CD4-positive, alpha-beta memory T cell (primary cell): ENCODE data around the gene DIP2A. TPM values are rescaled to one million over a fixed set of nuclear protein-coding genes. Genes with fewer than 3 reads are reported as not detected.

Experiments used
- CTCF ChIA-PET: fragments of 350-600 bp; sonication (Branson Sonifier 250); formaldehyde crosslinking; loops from one replicate; lab custom pipeline; 2021; ENCODE audit warnings: inconsistent platforms; ENCODE audit not compliant: partially characterized antibody; lab: Charles Lee
- POLR2A ChIA-PET: fragments of 350-600 bp; sonication (Branson Sonifier 250); formaldehyde crosslinking; loops from one replicate; lab custom pipeline; 2021; ENCODE audit not compliant: partially characterized antibody; lab: Charles Lee
- DNase-seq, 5 donors: peaks; one replicate each; pipeline versions ENCODE4 v3.0.0 to v3.0.0-alpha.2; 2020 to 2022; ENCODE audit warnings: mixed read lengths in 1 of 5
- H3K27ac ChIP-seq: one replicate; pipeline ENCODE4 v1.7.0; 2013; ENCODE audit warnings: low read depth, low read length
- H3K27me3 ChIP-seq: 2 replicates; pipeline ENCODE4 v1.7.0; 2013; ENCODE audit warnings: mild to moderate bottlenecking, low read length, moderate library complexity; ENCODE audit not compliant: insufficient read depth
- H3K36me3 ChIP-seq: 2 replicates; pipeline ENCODE4 v1.7.0; 2013; ENCODE audit warnings: mild to moderate bottlenecking, low read length, moderate library complexity; ENCODE audit not compliant: insufficient read depth
- H3K4me1 ChIP-seq: 2 replicates; pipeline ENCODE4 v1.7.0; 2013; ENCODE audit warnings: mild to moderate bottlenecking, low read length, moderate library complexity; ENCODE audit not compliant: insufficient read depth
- H3K4me3 ChIP-seq, 2 donors: one replicate each; pipeline ENCODE4 v1.7.0; 2013; ENCODE audit warnings: low read length in 2 of 2, mild to moderate bottlenecking in 1 of 2
- H3K9me3 ChIP-seq, 2 donors: one replicate each; pipeline ENCODE4 v1.7.0; 2013; ENCODE audit warnings: low read length in 2 of 2, control low read depth in 1 of 2; ENCODE audit not compliant: control insufficient read depth in 1 of 2
- H3K27ac Mint-ChIP-seq, 7 donors: one replicate each; pipeline ENCODE4 v1.8.0; 2020 to 2021; ENCODE audit warnings: mixed read lengths in 7 of 7, mild to moderate bottlenecking in 6 of 7, inconsistent platforms in 3 of 7, moderate library complexity in 3 of 7
- H3K27me3 Mint-ChIP-seq, 2 donors: one replicate each; pipeline ENCODE4 v1.8.0; 2020 to 2021; ENCODE audit warnings: mixed read lengths in 2 of 2
- H3K36me3 Mint-ChIP-seq, 2 donors: one replicate each; pipeline ENCODE4 v1.8.0; 2020 to 2021; ENCODE audit warnings: mixed read lengths in 2 of 2, inconsistent platforms in 1 of 2, mild to moderate bottlenecking in 1 of 2
- H3K4me1 Mint-ChIP-seq, 4 donors: one replicate each; pipeline ENCODE4 v1.8.0; 2020 to 2021; ENCODE audit warnings: mixed read lengths in 4 of 4, mild to moderate bottlenecking in 1 of 4
- H3K4me3 Mint-ChIP-seq, 8 donors: one replicate each; pipeline ENCODE4 v1.8.0; 2020 to 2021; ENCODE audit warnings: mixed read lengths in 8 of 8, mild to moderate bottlenecking in 7 of 8, moderate library complexity in 6 of 8, inconsistent platforms in 3 of 8
- H3K9me3 Mint-ChIP-seq, 8 donors: one replicate each; pipeline ENCODE4 v1.8.0; 2020 to 2021; ENCODE audit warnings: mixed read lengths in 8 of 8, mild to moderate bottlenecking in 5 of 8, inconsistent platforms in 3 of 8, moderate library complexity in 1 of 8
- intact Hi-C: fragments of 100-400 bp; cut with micrococcal nuclease; formaldehyde crosslinking; loops from one replicate; pipeline ENCODE4 v1.15.1; 2023
- polyA plus RNA-seq, 2 donors: library from polyadenylated mRNA; unstranded; fragments of 300-500 nt; fragmentation: Illumina TruSeq; gene quantifications; one replicate each; pipeline ENCODE4 v1.2.3, GENCODE V29; 2021
- total RNA-seq, 2 experiments: library from RNA; stranded (reverse); gene quantifications; one replicate each; pipeline ENCODE4 v1.2.3, GENCODE V29; 2021

DIP2A gene
- total and polyA plus RNA-seq, 4 experiments from 2014 or later = 14.1 to 95.9 (median 56.2) TPM

- intact Hi-C loops = no loop called here
- Mint-ChIP-seq H3K4me1 (peaks cover 44 to 62% (median 45%) of the 10 kb centered on the region in 4 donors), H3K9me3 (no peaks in the 10 kb centered on the region), H3K36me3 (peaks cover 30 to 31% of the 10 kb centered on the region in 2 donors), H3K4me3 (no peak overlapping the region), H3K27ac (peak overlapping the region in 2 of 7 donors; percentile 50), H3K27me3 (no peaks in the 10 kb centered on the region)
- DNase-seq = no peak
- Histone ChIP-seq H3K36me3 (no peaks in the 10 kb centered on the region), H3K27me3 (no peaks in the 10 kb centered on the region), H3K4me3 (no peak overlapping the region), H3K9me3 (no peaks in the 10 kb centered on the region), H3K27ac (no peak overlapping the region), H3K4me1 (peaks cover 11% of the 10 kb centered on the region)
- CTCF ChIA-PET = no interaction called here
- POLR2A ChIA-PET = no interaction called here
Observed at GRCh38 chr21:46478910-46479309, 20.2 kb downstream of the DIP2A start.

- ChIA-PET POLR2A (no interaction called here), CTCF (no interaction called here)
- no peak overlapping the region for H3K27ac ChIP-seq
- no peaks in the 10 kb centered on the region for H3K27me3 ChIP-seq
- no peaks in the 10 kb centered on the region for H3K9me3 ChIP-seq
- peaks cover 39% of the 10 kb centered on the region in 2 donors for H3K36me3 Mint-ChIP-seq
- H3K9me3 Mint-ChIP-seq = no peaks in the 10 kb centered on the region
- no peaks in the 10 kb centered on the region for H3K27me3 Mint-ChIP-seq
- no peaks in the 10 kb centered on the region for H3K36me3 ChIP-seq
- peak overlapping the region in 1 of 7 donors; percentile 36 for H3K27ac Mint-ChIP-seq
- no peak overlapping the region for H3K4me3 Mint-ChIP-seq
- H3K4me3 ChIP-seq = no peak overlapping the region
- peaks cover 11% of the 10 kb centered on the region for H3K4me1 ChIP-seq
- peaks cover 35 to 58% (median 39%) of the 10 kb centered on the region in 4 donors for H3K4me1 Mint-ChIP-seq
- no peak for DNase-seq
- intact Hi-C loops = no loop called here
Observed at GRCh38 chr21:46480466-46480865, 21.8 kb downstream of the DIP2A start.

GRCh38 chr21:46482225-46482845 is 23.6 kb downstream of the DIP2A start:
- H3K27me3 ChIP-seq = no peaks in the 10 kb centered on the region
- Mint-ChIP-seq H3K36me3 (peaks cover 36 to 42% of the 10 kb centered on the region in 2 donors), H3K4me1 (peaks cover 35 to 53% (median 35%) of the 10 kb centered on the region in 4 donors), H3K4me3 (no peak overlapping the region), H3K27me3 (no peaks in the 10 kb centered on the region), H3K27ac (peak overlapping the region in 1 of 7 donors; percentile 74), H3K9me3 (no peaks in the 10 kb centered on the region)
- no peaks in the 10 kb centered on the region for H3K9me3 ChIP-seq
- intact Hi-C loops = no loop called here
- ChIA-PET CTCF (no interaction called here), POLR2A (no interaction called here)
- H3K36me3 ChIP-seq = peaks cover 8% of the 10 kb centered on the region
- DNase-seq = no peak
- peaks cover 11% of the 10 kb centered on the region for H3K4me1 ChIP-seq
- no peak overlapping the region for H3K4me3 ChIP-seq
- H3K27ac ChIP-seq = no peak overlapping the region

- H3K4me3 Mint-ChIP-seq = no peak overlapping the region
- ChIA-PET POLR2A (interaction anchor here (1.0 to 1.4 kb wide), 2 partner anchors 11 to 20 kb away, joined by 3 read pairs; no protein-coding TSS in a partner anchor), CTCF (no interaction called here)
- Histone ChIP-seq H3K27ac (no peak overlapping the region), H3K27me3 (no peaks in the 10 kb centered on the region), H3K9me3 (no peaks in the 10 kb centered on the region), H3K36me3 (peaks cover 8% of the 10 kb centered on the region), H3K4me1 (peaks cover 11% of the 10 kb centered on the region), H3K4me3 (no peak overlapping the region)
- intact Hi-C loops = no loop called here
- DNase-seq = no peak
- H3K4me1 Mint-ChIP-seq = peaks cover 32 to 52% (median 36%) of the 10 kb centered on the region in 4 donors
- no peaks in the 10 kb centered on the region for H3K9me3 Mint-ChIP-seq
- H3K36me3 Mint-ChIP-seq = peaks cover 32 to 43% of the 10 kb centered on the region in 2 donors
- H3K27ac Mint-ChIP-seq = peak overlapping the region in 6 of 7 donors; percentile 47 to 85 (median 74)
- H3K27me3 Mint-ChIP-seq = no peaks in the 10 kb centered on the region
Observed at GRCh38 chr21:46482846-46483231, 24.1 kb downstream of the DIP2A start.

- peak overlapping the region in 6 of 7 donors; percentile 24 to 85 (median 66) for H3K27ac Mint-ChIP-seq
- Histone ChIP-seq H3K4me1 (peaks cover 11% of the 10 kb centered on the region), H3K27me3 (no peaks in the 10 kb centered on the region), H3K36me3 (peaks cover 8% of the 10 kb centered on the region), H3K9me3 (no peaks in the 10 kb centered on the region), H3K4me3 (no peak overlapping the region), H3K27ac (no peak overlapping the region)
- no peaks in the 10 kb centered on the region for H3K9me3 Mint-ChIP-seq
- intact Hi-C loops = no loop called here
- CTCF ChIA-PET = no interaction called here
- peaks cover 31 to 57% (median 40%) of the 10 kb centered on the region in 4 donors for H3K4me1 Mint-ChIP-seq
- no peaks in the 10 kb centered on the region for H3K27me3 Mint-ChIP-seq
- H3K36me3 Mint-ChIP-seq = peaks cover 31 to 44% of the 10 kb centered on the region in 2 donors
- no peak for DNase-seq
- peak overlapping the region in 2 of 8 donors; percentile 20 to 23 for H3K4me3 Mint-ChIP-seq
- POLR2A ChIA-PET = interaction anchor here (1.0 to 1.4 kb wide), 2 partner anchors 10 to 19 kb away, joined by 3 read pairs; no protein-coding TSS in a partner anchor
Observed at GRCh38 chr21:46483300-46484295, 24.9 kb downstream of the DIP2A start.

- no peaks in the 10 kb centered on the region for H3K9me3 ChIP-seq
- POLR2A ChIA-PET = no interaction called here
- H3K4me3 Mint-ChIP-seq = no peak overlapping the region
Observed at GRCh38 chr21:46486481-46487126, 27.9 kb downstream of the DIP2A start.

More at GRCh38 chr21:46486481-46487126, 27.9 kb downstream of the DIP2A start:
- H3K27me3 Mint-ChIP-seq = no peaks in the 10 kb centered on the region
- peaks cover 21 to 41% (median 26%) of the 10 kb centered on the region in 4 donors for H3K4me1 Mint-ChIP-seq
- no peak for DNase-seq
- H3K9me3 Mint-ChIP-seq = no peaks in the 10 kb centered on the region
- peak overlapping the region in 1 of 7 donors; percentile 53 for H3K27ac Mint-ChIP-seq
- Histone ChIP-seq H3K27me3 (no peaks in the 10 kb centered on the region), H3K4me1 (peaks cover 11% of the 10 kb centered on the region), H3K27ac (no peak overlapping the region), H3K36me3 (peaks cover 14% of the 10 kb centered on the region), H3K4me3 (no peak overlapping the region)
- CTCF ChIA-PET = no interaction called here
- intact Hi-C loops = no loop called here
- H3K36me3 Mint-ChIP-seq = peaks cover 37 to 56% of the 10 kb centered on the region in 2 donors
